Measurements from ENCODE around the gene GEMIN4. TPM values are rescaled to one million over a fixed set of nuclear protein-coding genes. Genes with fewer than 3 reads are reported as not detected.

GEMIN4 gene
- total and polyA plus RNA-seq, 2 of the 4 experiments (the other 2 are of a cell fraction): 16.5 to 20.4 TPM

GRCh38 chr17:703081-703875, 48.8 kb downstream of the GEMIN4 start:
- peaks cover 6% of the 10 kb centered on the region; the same call in 1 of the 2 replicates for H3K9me1 ChIP-seq (ENCODE audit: insufficient read depth, low read length)
- H3K23ac ChIP-seq (ENCODE audit: low read depth, low read length): peak overlapping the region; percentile 64
- BruUV-seq (replicated peaks): no TSS peak
- no peak overlapping the region for H2BK20ac ChIP-seq (ENCODE audit: low read depth, low read length)
- H4K8ac ChIP-seq (ENCODE audit: low read depth in 2 of 2, low read length in 2 of 2): no peak overlapping the region
- H3K56ac ChIP-seq (ENCODE audit: extremely low read depth, insufficient read depth, low read length): no peak overlapping the region; the same call in 1 of the 2 replicates
- H2AK9ac ChIP-seq (replicated peaks; ENCODE audit: low read depth, low read length, poor library complexity): no peak overlapping the region
- H3K14ac ChIP-seq (replicated peaks; ENCODE audit: low read depth, low read length): no peak overlapping the region
- intact Hi-C loops (cut with micrococcal nuclease) (loop anchor here (2.0 to 5.0 kb wide), 2 partner anchors 191 to 278 kb away; no protein-coding TSS in a partner anchor), in situ Hi-C loops (cut with MboI; ENCODE audit: low sequenced_read_pairs) (no loop called here), dilution Hi-C loops (cut with HindIII; ENCODE audit: low sequenced_read_pairs, unreplicated experiment) (no loop called here)
- WGBS, 2 experiments (ENCODE audit: extremely low coverage in 2 of 2, insufficient read length in 1 of 2): 57% methylated on average over 1 of the region's 12 CpGs; no CpG with 5 or more reads in 1 of the 2 experiments
- no peak overlapping the region for H4K91ac ChIP-seq (ENCODE audit: insufficient read depth, low read depth, low read length)
- H2BK15ac ChIP-seq (ENCODE audit: low read depth, low read length): no peak overlapping the region; the same call in 2 of the 3 replicates
- no peak overlapping the region; the same call in 1 of the 2 replicates for H2BK120ac ChIP-seq (ENCODE audit: low read depth, low read length)
- H3K4me2 ChIP-seq (ENCODE audit: low read depth, low read length): peak overlapping the region; percentile 4; the same call in 1 of the 2 replicates
- CTCF ChIA-PET: interaction anchor here (1.9 to 2.0 kb wide), 2 partner anchors 277 to 291 kb away, joined by 7 to 8 read pairs; no protein-coding TSS in a partner anchor
- peak; percentile 70 for ATAC-seq (ENCODE audit: low read depth)
- no peak overlapping the region for H3K27ac ChIP-seq (ENCODE audit: insufficient read depth, low read length)
- H3K36me3 ChIP-seq (ENCODE audit: control insufficient read depth, insufficient read depth, low read length): peaks cover 14% of the 10 kb centered on the region
- H2BK5ac ChIP-seq (ENCODE audit: low read depth, low read length, poor library complexity, severe bottlenecking): no peak overlapping the region
- H3K79me1 ChIP-seq (ENCODE audit: low read depth in 1 of 2, low read length in 2 of 2): peaks cover 19 to 52% of the 10 kb centered on the region in 2 experiments
- H3K4me3 ChIP-seq (ENCODE audit: insufficient read depth, low read depth, low read length): no peak overlapping the region
- H4K5ac ChIP-seq (ENCODE audit: low read depth, low read length): no peak overlapping the region
- H2AK5ac ChIP-seq (ENCODE audit: low read depth, low read length): peak overlapping the region; percentile 67; the same call in 1 of the 2 replicates
- H2AFZ ChIP-seq (replicated peaks; ENCODE audit: low read length, poor library complexity): peak overlapping the region; percentile 55
- DNase-seq: peak; percentile 49
- H4K20me1 ChIP-seq (ENCODE audit: insufficient read depth, low read length): peaks cover 15% of the 10 kb centered on the region
- H3K4ac ChIP-seq (ENCODE audit: low read depth, low read length): peak overlapping the region; percentile 56; the same call in 1 of the 2 replicates
- H3K9ac ChIP-seq (ENCODE audit: low read depth, low read length): no peak overlapping the region
- no peak overlapping the region for H3K18ac ChIP-seq (ENCODE audit: low read depth, low read length)
- POLR2A ChIA-PET (ENCODE audit: unreplicated experiment): interaction anchor here (0.6 kb wide), 1 partner anchor 237 kb away, joined by 13 read pairs; no protein-coding TSS in a partner anchor
- H3K27me3 ChIP-seq (ENCODE audit: control insufficient read depth, insufficient read depth, low read length): no peaks in the 10 kb centered on the region
- H3K4me1 ChIP-seq (ENCODE audit: control insufficient read depth, insufficient read depth, low read length): peaks cover 9% of the 10 kb centered on the region
- TF ChIP-seq CEBPB (IDR thresholded peaks at IDR 0.05; ENCODE audit: low read depth, low read length) (peak; percentile 68), MXI1 (IDR thresholded peaks at IDR 0.05; ENCODE audit: borderline replicate concordance, low read depth, low read length) (no peak), FOS (IDR thresholded peaks at IDR 0.05; ENCODE audit: low read depth, low read length) (no peak)
- no peaks in the 10 kb centered on the region for H3K9me3 ChIP-seq (ENCODE audit: control insufficient read depth, insufficient read depth, low read length)

All from IMR-90 (cell line).